ENCODE results near the gene PRDM12. TPM values are rescaled to one million over a fixed set of nuclear protein-coding genes. Genes with fewer than 3 reads are reported as not detected.

The PRDM12 gene
- total RNA-seq, 4 donors from 2014 or later = not detected

GRCh38 chr9:130718562-130718961, 54.2 kb downstream of the PRDM12 start:
- Histone ChIP-seq H3K4me1 (peaks cover 21 to 26% of the 10 kb centered on the region in 2 donors), H3K36me3 (no peaks in the 10 kb centered on the region), H3K27me3 (no peaks in the 10 kb centered on the region), H3K27ac (no peak overlapping the region), H3K4me3 (no peak overlapping the region), H3K9me3 (no peaks in the 10 kb centered on the region)
- TF ChIP-seq CTCF (IDR thresholded peaks at IDR 0.05 in 4 of 5, conservative IDR thresholded peaks at IDR 0.05 in 1 of 5) = no peak
- no peak for TF ChIP-seq POLR2A (IDR thresholded peaks at IDR 0.05)
- intact Hi-C loops (cut with DNase I; ENCODE audit: low total_unique reads) (loop anchor here (10.0 kb wide), 1 partner anchor 116 kb away; the partner anchor contains the start of gene ABL1), in situ Hi-C loops (cut with MboI; ENCODE audit: low sequenced_read_pairs in 4 of 4) (no loop called here)
- ATAC-seq (no peak), DNase-seq (no peak)

GRCh38 chr9:130720762-130721161, 56.4 kb downstream of the PRDM12 start:
- in situ Hi-C loops (cut with MboI; ENCODE audit: low sequenced_read_pairs in 4 of 4) = no loop called here
- ATAC-seq (no peak), DNase-seq (no peak)
- H3K9me3 ChIP-seq = no peaks in the 10 kb centered on the region
- H3K4me3 ChIP-seq = no peak overlapping the region
- H3K27ac ChIP-seq = no peak overlapping the region
- H3K36me3 ChIP-seq = no peaks in the 10 kb centered on the region
- H3K4me1 ChIP-seq = peaks cover 6 to 7% of the 10 kb centered on the region in 2 donors
- no peaks in the 10 kb centered on the region for H3K27me3 ChIP-seq
- intact Hi-C loops (cut with DNase I; ENCODE audit: low total_unique reads) = no loop called here
- TF ChIP-seq CTCF (IDR thresholded peaks at IDR 0.05 in 4 of 5, conservative IDR thresholded peaks at IDR 0.05 in 1 of 5) = no peak
- no peak for TF ChIP-seq POLR2A (IDR thresholded peaks at IDR 0.05)

- no peaks in the 10 kb centered on the region for H3K9me3 ChIP-seq
- intact Hi-C loops (cut with DNase I; ENCODE audit: low total_unique reads) = no loop called here
- no peaks in the 10 kb centered on the region for H3K27me3 ChIP-seq
- ATAC-seq = no peak
- H3K4me1 ChIP-seq = peaks cover 10 to 12% of the 10 kb centered on the region in 2 donors
- in situ Hi-C loops (cut with MboI; ENCODE audit: low sequenced_read_pairs in 4 of 4) = no loop called here
- no peak for DNase-seq
- H3K27ac ChIP-seq = no peak overlapping the region
- TF ChIP-seq CTCF (IDR thresholded peaks at IDR 0.05 in 4 of 5, conservative IDR thresholded peaks at IDR 0.05 in 1 of 5) = no peak
- no peak for TF ChIP-seq POLR2A (IDR thresholded peaks at IDR 0.05)
- no peak overlapping the region for H3K4me3 ChIP-seq
- H3K36me3 ChIP-seq = no peaks in the 10 kb centered on the region
Observed at GRCh38 chr9:130728721-130729120, 64.3 kb downstream of the PRDM12 start.

- intact Hi-C loops (cut with DNase I; ENCODE audit: low total_unique reads) (no loop called here), in situ Hi-C loops (cut with MboI; ENCODE audit: low sequenced_read_pairs in 4 of 4) (no loop called here)
- DNase-seq = no peak
- no peaks in the 10 kb centered on the region for H3K9me3 ChIP-seq
- no peak overlapping the region for H3K4me3 ChIP-seq
- TF ChIP-seq POLR2A (IDR thresholded peaks at IDR 0.05) (no peak), CTCF (IDR thresholded peaks at IDR 0.05 in 4 of 5, conservative IDR thresholded peaks at IDR 0.05 in 1 of 5) (no peak)
- no peaks in the 10 kb centered on the region for H3K36me3 ChIP-seq
- peaks cover 11 to 12% of the 10 kb centered on the region in 2 donors for H3K4me1 ChIP-seq
- ATAC-seq = no peak
- H3K27me3 ChIP-seq = no peaks in the 10 kb centered on the region
- no peak overlapping the region for H3K27ac ChIP-seq
Observed at GRCh38 chr9:130729145-130729544, 64.8 kb downstream of the PRDM12 start.

- H3K4me3 ChIP-seq = no peak overlapping the region
- DNase-seq = no peak
- in situ Hi-C loops (cut with MboI; ENCODE audit: low sequenced_read_pairs in 4 of 4) (no loop called here), intact Hi-C loops (cut with DNase I; ENCODE audit: low total_unique reads) (no loop called here)
- no peaks in the 10 kb centered on the region for H3K27me3 ChIP-seq
- peaks cover 12 to 14% of the 10 kb centered on the region in 2 donors for H3K4me1 ChIP-seq
- no peaks in the 10 kb centered on the region for H3K36me3 ChIP-seq
- no peaks in the 10 kb centered on the region for H3K9me3 ChIP-seq
- no peak for ATAC-seq
- H3K27ac ChIP-seq = no peak overlapping the region
- TF ChIP-seq CTCF (IDR thresholded peaks at IDR 0.05 in 4 of 5, conservative IDR thresholded peaks at IDR 0.05 in 1 of 5) (no peak), POLR2A (IDR thresholded peaks at IDR 0.05) (no peak)
Observed at GRCh38 chr9:130731355-130731754, 67.0 kb downstream of the PRDM12 start.
